Ascending aorta (tissue), 2 donors: ENCODE results near the gene SV2B. TPM values are rescaled to one million over a fixed set of nuclear protein-coding genes. Genes with fewer than 3 reads are reported as not detected.

ENCODE experiments used
- DNase-seq, 2 donors: peaks; one replicate each; pipeline ENCODE4 v3.0.0-alpha.2; 2019; ENCODE audit warnings: low spot score in 2 of 2
- H3K27ac ChIP-seq, 2 donors: fragments of 200-600 bp; sonication (generic); one replicate each; pipeline ENCODE4 v1.5.1; 2016 to 2017; ENCODE audit warnings: mild to moderate bottlenecking in 1 of 2
- H3K27me3 ChIP-seq: fragments of 200-600 bp; sonication (generic); one replicate; pipeline ENCODE4 v1.5.1; 2017
- H3K36me3 ChIP-seq, 2 donors: fragments of 200-600 bp; sonication (generic); one replicate each; pipeline ENCODE4 v1.5.1; 2016
- H3K4me1 ChIP-seq, 2 donors: fragments of 200-600 bp; sonication (generic); one replicate each; pipeline ENCODE4 v1.5.1; 2016 to 2017; ENCODE audit warnings: mild to moderate bottlenecking in 1 of 2
- H3K4me3 ChIP-seq, 2 donors: fragments of 200-600 bp; sonication (generic); one replicate each; pipeline ENCODE4 v1.5.1; 2016 to 2017; ENCODE audit warnings: mild to moderate bottlenecking in 1 of 2
- H3K9me3 ChIP-seq, 2 donors: fragments of 200-600 bp; sonication (generic); one replicate each; pipeline ENCODE4 v1.5.1; 2016
- intact Hi-C: fragments of 100-400 bp; cut with DNase I; formaldehyde crosslinking; loops from one replicate; pipeline ENCODE4 v1.15.1; 2023
- total RNA-seq: library from RNA; depleted of rRNA; stranded (reverse); fragments of >200 nt; gene quantifications from one replicate; pipeline ENCODE4 v1.1.0, GENCODE V29; 2016
- TF ChIP-seq, protein P1 (sequence below), 3 experiments: fragments of 200-600 bp in 2 of 3; fragments of 450-650 bp in 1 of 3; sonication (generic) in 2 of 3; IDR thresholded peaks; one replicate each; pipeline ENCODE4 v1.5.1; 2016 to 2019; ENCODE audit warnings: antibody characterized with exemption in 3 of 3, mild to moderate bottlenecking in 1 of 3, moderate library complexity in 1 of 3

SV2B gene
- total RNA-seq, 1 donor from 2014 or later, result 0.11 TPM

- Histone ChIP-seq H3K4me1 (no peaks in the 10 kb centered on the region), H3K27me3 (no peaks in the 10 kb centered on the region), H3K27ac (no peak overlapping the region), H3K36me3 (no peaks in the 10 kb centered on the region), H3K9me3 (peaks cover 0 to 8% of the 10 kb centered on the region in 2 donors), H3K4me3 (no peak overlapping the region)
- intact Hi-C loops, result no loop called here
- TF ChIP-seq, protein P1, sequence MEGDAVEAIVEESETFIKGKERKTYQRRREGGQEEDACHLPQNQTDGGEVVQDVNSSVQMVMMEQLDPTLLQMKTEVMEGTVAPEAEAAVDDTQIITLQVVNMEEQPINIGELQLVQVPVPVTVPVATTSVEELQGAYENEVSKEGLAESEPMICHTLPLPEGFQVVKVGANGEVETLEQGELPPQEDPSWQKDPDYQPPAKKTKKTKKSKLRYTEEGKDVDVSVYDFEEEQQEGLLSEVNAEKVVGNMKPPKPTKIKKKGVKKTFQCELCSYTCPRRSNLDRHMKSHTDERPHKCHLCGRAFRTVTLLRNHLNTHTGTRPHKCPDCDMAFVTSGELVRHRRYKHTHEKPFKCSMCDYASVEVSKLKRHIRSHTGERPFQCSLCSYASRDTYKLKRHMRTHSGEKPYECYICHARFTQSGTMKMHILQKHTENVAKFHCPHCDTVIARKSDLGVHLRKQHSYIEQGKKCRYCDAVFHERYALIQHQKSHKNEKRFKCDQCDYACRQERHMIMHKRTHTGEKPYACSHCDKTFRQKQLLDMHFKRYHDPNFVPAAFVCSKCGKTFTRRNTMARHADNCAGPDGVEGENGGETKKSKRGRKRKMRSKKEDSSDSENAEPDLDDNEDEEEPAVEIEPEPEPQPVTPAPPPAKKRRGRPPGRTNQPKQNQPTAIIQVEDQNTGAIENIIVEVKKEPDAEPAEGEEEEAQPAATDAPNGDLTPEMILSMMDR (IDR thresholded peaks at IDR 0.05), result no peak
- DNase-seq, result no peak
These were observed 175.8 kb downstream of the SV2B start for GRCh38 chr15:91275844-91276243.

- no peaks in the 10 kb centered on the region for H3K4me1 ChIP-seq
- DNase-seq, result no peak
- H3K4me3 ChIP-seq, result no peak overlapping the region
- intact Hi-C loops, result no loop called here
- TF ChIP-seq, protein P1 (IDR thresholded peaks at IDR 0.05), result no peak
- no peaks in the 10 kb centered on the region for H3K27me3 ChIP-seq
- no peak overlapping the region for H3K27ac ChIP-seq
- H3K36me3 ChIP-seq, result no peaks in the 10 kb centered on the region
- H3K9me3 ChIP-seq, result peaks cover 0 to 8% of the 10 kb centered on the region in 2 donors
These were observed 178.9 kb downstream of the SV2B start for GRCh38 chr15:91278951-91279350.

GRCh38 chr15:91279486-91279885 lies 179.4 kb downstream of the SV2B start:
- peaks cover 0 to 8% of the 10 kb centered on the region in 2 donors for H3K9me3 ChIP-seq
- TF ChIP-seq, protein P1 (IDR thresholded peaks at IDR 0.05), result no peak
- H3K27me3 ChIP-seq, result no peaks in the 10 kb centered on the region
- intact Hi-C loops, result no loop called here
- DNase-seq, result no peak
- H3K27ac ChIP-seq, result no peak overlapping the region
- H3K4me1 ChIP-seq, result no peaks in the 10 kb centered on the region
- no peak overlapping the region for H3K4me3 ChIP-seq
- H3K36me3 ChIP-seq, result no peaks in the 10 kb centered on the region

DNA sequence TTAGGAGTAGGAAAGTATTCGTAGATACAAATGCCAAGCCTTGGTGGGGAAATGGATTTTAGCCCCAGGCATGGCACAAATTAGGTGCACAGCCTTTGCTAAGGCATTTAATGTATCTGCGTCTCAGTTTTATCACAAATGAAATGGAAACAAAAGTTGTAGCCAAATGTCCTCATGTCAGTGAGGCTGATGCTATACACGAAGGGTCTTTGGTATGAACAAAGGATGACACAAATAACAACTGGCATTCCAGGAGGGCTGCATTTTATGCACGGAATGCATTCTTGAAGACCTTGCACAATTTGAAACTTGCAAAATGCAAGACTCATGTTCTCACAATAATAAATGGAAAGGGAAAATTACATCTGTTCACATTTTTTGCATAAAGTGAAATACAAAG lies 181.9 kb downstream of the SV2B start:
- DNase-seq, result no peak
- TF ChIP-seq, protein P1 (IDR thresholded peaks at IDR 0.05), result no peak

DNA sequence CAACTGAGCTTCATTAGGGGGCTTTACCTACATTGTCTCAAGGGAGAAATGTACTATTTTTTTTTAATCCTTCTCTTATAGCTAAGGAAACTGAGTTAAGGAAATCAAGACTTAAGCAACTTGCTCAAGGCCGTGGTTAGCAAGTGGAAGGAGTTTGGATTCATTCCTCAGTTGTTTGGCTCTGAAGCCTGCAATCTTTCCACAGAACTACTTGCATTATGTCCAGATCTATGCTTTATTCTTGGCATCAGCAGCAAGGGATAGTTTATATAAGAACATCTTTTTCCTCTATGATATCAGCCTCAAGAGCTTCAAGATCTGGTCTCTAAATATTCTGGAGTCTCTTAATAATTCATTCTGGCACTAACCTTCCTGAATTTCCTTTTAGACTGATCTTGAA lies 182.4 kb downstream of the SV2B start:
- H3K27ac ChIP-seq, result no peak overlapping the region
- H3K36me3 ChIP-seq, result no peaks in the 10 kb centered on the region
- H3K4me3 ChIP-seq, result no peak overlapping the region
- TF ChIP-seq, protein P1 (IDR thresholded peaks at IDR 0.05), result no peak
- no peaks in the 10 kb centered on the region for H3K27me3 ChIP-seq
- no peaks in the 10 kb centered on the region for H3K4me1 ChIP-seq
- intact Hi-C loops, result no loop called here
- H3K9me3 ChIP-seq, result no peaks in the 10 kb centered on the region
- no peak for DNase-seq

More for the DNA sequence above, 181.9 kb downstream of the SV2B start:
- intact Hi-C loops, result no loop called here
- H3K4me3 ChIP-seq, result no peak overlapping the region
- no peaks in the 10 kb centered on the region for H3K9me3 ChIP-seq
- no peaks in the 10 kb centered on the region for H3K4me1 ChIP-seq
- H3K27me3 ChIP-seq, result no peaks in the 10 kb centered on the region
- H3K36me3 ChIP-seq, result no peaks in the 10 kb centered on the region
- H3K27ac ChIP-seq, result no peak overlapping the region

DNA sequence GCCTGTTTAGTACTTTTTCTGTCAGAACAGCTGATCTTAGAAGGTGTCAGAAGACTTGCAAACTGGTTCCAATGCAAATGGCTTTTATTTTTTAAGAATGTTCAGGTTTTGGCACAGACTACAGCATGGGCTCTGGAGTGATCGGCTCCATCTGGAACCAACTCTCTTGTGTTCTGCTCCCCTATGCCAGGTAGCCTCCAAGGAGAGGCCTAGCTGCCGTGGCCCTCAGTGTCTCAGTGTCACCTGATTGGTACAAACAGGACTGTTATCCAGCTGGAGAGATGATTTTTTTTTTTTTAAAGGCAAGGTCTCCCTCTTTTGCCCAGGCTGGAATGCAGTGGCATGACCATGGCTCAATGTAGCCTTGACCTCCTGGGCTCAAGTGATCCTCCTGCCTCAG lies 183.1 kb downstream of the SV2B start:
- intact Hi-C loops, result no loop called here
- no peaks in the 10 kb centered on the region for H3K36me3 ChIP-seq
- H3K27me3 ChIP-seq, result no peaks in the 10 kb centered on the region
- TF ChIP-seq, protein P1 (IDR thresholded peaks at IDR 0.05), result no peak
- no peak for DNase-seq
- no peak overlapping the region for H3K27ac ChIP-seq
- H3K4me3 ChIP-seq, result no peak overlapping the region
- no peaks in the 10 kb centered on the region for H3K4me1 ChIP-seq
- H3K9me3 ChIP-seq, result no peaks in the 10 kb centered on the region
